Lower leg skin (tissue), 3 donors: ENCODE measurements around the gene HECTD3.

ENCODE experiments used
- CTCF ChIP-seq, 3 donors: fragments of 450-650 bp; IDR thresholded peaks; one replicate each; pipeline ENCODE4 v1.5.1; 2016; ENCODE audit warnings: antibody characterized with exemption in 3 of 3, mild to moderate bottlenecking in 3 of 3, moderate library complexity in 2 of 3
- POLR2A ChIP-seq, 2 donors: fragments of 450-650 bp; IDR thresholded peaks; one replicate each; pipeline ENCODE4 v1.6.1; 2016 to 2017; ENCODE audit warnings: antibody characterized with exemption in 2 of 2, mild to moderate bottlenecking in 1 of 2, moderate library complexity in 1 of 2

- TF ChIP-seq CTCF (IDR thresholded peaks at IDR 0.05) (no peak), POLR2A (IDR thresholded peaks at IDR 0.05) (no peak)
Observed at GRCh38 chr1:45035631-45036301, 24.6 kb upstream of the HECTD3 start.
